Duodenal mucosa (tissue), 2 donors: Measurements from ENCODE around the gene LYRM2.

Experiments
- H3K27ac ChIP-seq: one replicate; pipeline ENCODE4 v1.7.0; 2013; ENCODE audit warnings: low read depth, low read length
- H3K27me3 ChIP-seq, 2 donors: one replicate each; pipeline ENCODE4 v1.7.0; 2013; ENCODE audit warnings: low read length in 2 of 2, control low read depth in 1 of 2; ENCODE audit not compliant: insufficient read depth in 2 of 2, control insufficient read depth in 1 of 2
- H3K36me3 ChIP-seq, 2 donors: one replicate each; pipeline ENCODE4 v1.7.0; 2013; ENCODE audit warnings: low read length in 2 of 2, control low read depth in 1 of 2; ENCODE audit not compliant: insufficient read depth in 2 of 2, control insufficient read depth in 1 of 2
- H3K4me1 ChIP-seq, 2 donors: one replicate each; pipeline ENCODE4 v1.7.0; 2013; ENCODE audit warnings: low read length in 2 of 2, control low read depth in 1 of 2; ENCODE audit not compliant: insufficient read depth in 2 of 2, control insufficient read depth in 1 of 2
- H3K4me3 ChIP-seq, 2 donors: one replicate each; pipeline ENCODE4 v1.7.0; 2013; ENCODE audit warnings: low read length in 2 of 2, low read depth in 1 of 2
- H3K9ac ChIP-seq, 2 donors: one replicate each; pipeline ENCODE4 v1.7.0; 2013; ENCODE audit warnings: low read length in 2 of 2, low read depth in 1 of 2
- H3K9me3 ChIP-seq, 2 donors: one replicate each; pipeline ENCODE4 v1.7.0; 2013; ENCODE audit warnings: low read length in 2 of 2, control low read depth in 1 of 2; ENCODE audit not compliant: control insufficient read depth in 1 of 2

The LYRM2 gene

DNA sequence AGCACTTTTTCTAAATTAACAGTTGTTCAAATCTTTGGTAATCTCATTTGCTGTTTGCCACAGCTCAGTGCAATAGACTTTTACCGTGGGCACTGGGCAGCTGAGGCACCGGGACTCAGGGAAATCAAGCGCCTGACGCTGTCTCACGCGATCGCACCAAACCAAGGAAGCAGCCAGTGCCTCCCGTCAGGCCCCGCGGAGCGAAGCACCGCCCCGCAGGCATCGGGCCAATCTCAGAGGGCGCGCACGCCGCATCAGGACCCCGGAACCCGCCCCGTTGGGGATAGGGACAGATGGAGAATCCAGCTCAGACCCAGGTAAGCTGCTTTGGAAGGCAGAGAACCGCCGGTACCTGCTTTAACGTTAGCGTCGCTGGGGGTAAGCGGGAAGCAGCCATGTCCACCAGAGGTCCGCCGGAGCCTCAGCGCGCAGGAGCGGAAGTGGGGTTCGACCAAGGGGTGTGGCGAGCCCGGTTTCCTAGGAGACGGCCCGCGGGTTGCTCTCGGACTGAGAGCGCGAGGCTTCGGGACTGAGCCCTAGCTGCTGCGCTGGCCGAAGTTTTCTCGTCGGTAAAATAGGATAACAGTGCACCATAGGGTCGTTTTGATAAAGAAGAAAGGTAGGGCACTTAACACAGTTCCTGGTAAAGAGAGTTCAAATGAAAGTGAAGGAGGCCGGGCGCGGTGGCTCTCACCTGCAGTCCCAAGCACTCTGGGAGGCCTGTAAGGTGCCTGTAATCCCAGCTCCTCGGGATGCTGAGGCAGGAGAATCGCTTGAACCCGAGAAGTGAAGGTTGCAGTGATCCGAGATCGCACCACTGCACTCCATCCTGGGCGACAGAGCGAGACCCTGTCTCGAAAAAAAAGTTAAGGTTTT is at the start of gene LYRM2:
Gene LYRM2, minus strand, starts transcription at position 428 of the 876 bp plus-strand sequence. Its CDS starts 31 bp downstream, at position 397.
- Histone ChIP-seq H3K9ac (peak within 1 kb of the TSS; percentile 79 to 82), H3K27me3 (no peaks in the 10 kb centered on the region), H3K4me3 (peak within 1 kb of the TSS; percentile 90 to 96), H3K36me3 (peaks cover 5 to 22% of the 10 kb centered on the region in 2 donors), H3K9me3 (no peaks in the 10 kb centered on the region), H3K27ac (peak within 1 kb of the TSS; percentile 92), H3K4me1 (peaks cover 13 to 16% of the 10 kb centered on the region in 2 donors)

DNA sequence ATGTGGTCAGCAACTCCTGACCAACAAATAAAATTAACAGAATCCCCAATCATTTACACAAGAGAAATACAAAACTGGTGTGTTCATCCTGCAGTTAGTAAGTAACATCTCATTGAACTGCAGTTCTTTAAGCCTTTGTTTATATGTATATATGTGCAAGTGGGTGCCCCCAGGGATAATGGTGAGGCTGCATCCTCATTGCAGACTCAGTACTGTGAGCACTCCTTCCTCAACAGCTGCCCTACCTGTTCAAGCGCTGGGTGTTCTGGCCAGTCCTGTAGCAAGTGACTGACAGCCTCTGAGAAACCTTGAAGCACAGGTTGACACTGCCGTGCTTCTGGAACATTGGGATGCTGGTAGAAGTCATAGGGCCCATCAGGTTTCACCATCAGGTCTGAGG is 49.8 kb upstream of the LYRM2 start:
- no peaks in the 10 kb centered on the region for H3K4me1 ChIP-seq
- no peak overlapping the region for H3K27ac ChIP-seq
- H3K27me3 ChIP-seq = no peaks in the 10 kb centered on the region
- H3K9ac ChIP-seq = no peak overlapping the region
- H3K9me3 ChIP-seq = no peaks in the 10 kb centered on the region
- H3K36me3 ChIP-seq = peaks cover 56 to 88% of the 10 kb centered on the region in 2 donors
- no peak overlapping the region for H3K4me3 ChIP-seq

DNA sequence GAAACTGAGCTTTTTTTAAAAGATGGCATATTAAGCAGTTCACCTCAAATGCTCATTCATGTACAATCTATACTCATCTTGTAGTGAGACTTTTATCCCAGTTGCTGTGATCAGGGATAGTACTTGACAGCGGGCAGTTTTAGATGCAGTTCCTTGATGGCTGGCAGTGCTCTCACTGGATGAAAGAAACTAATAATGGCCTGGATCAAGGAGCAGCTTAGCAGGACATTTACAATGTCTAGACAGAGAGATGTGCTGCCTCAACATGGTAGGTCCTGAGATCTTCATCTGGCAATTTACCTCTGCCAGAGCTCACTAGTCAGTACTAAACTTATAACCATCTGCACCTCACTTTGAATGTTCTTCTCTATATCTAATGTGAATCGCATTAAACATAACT is 46.8 kb upstream of the LYRM2 start:
- no peaks in the 10 kb centered on the region for H3K4me1 ChIP-seq
- H3K36me3 ChIP-seq = peaks cover 54 to 87% of the 10 kb centered on the region in 2 donors

DNA sequence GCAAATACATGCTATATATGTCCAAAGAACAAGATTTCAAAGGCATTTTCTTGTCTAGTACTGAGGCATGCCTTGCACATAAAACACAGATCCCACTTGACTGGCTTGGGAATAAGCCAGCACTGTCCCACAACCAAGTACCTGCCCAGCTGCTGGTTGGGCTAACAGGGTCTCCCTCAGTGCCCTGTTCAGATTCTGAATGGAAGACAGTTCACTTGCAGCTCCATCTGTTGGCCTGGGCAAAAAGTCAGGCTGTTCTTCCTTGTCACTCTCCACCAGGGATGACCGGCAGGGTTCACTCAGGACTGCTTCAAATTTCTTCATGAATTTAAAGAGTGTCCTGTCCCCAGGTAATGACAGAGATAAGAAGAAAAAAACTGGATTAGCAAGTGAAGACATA is 44.4 kb upstream of the LYRM2 start:
- Histone ChIP-seq H3K27me3 (no peaks in the 10 kb centered on the region), H3K4me3 (no peak overlapping the region), H3K27ac (no peak overlapping the region), H3K36me3 (peaks cover 58 to 86% of the 10 kb centered on the region in 2 donors), H3K9me3 (no peaks in the 10 kb centered on the region), H3K4me1 (no peaks in the 10 kb centered on the region), H3K9ac (no peak overlapping the region)

More for the DNA sequence above, 46.8 kb upstream of the LYRM2 start:
- H3K4me3 ChIP-seq = no peak overlapping the region
- H3K27ac ChIP-seq = no peak overlapping the region
- H3K9ac ChIP-seq = no peak overlapping the region
- H3K27me3 ChIP-seq = no peaks in the 10 kb centered on the region
- H3K9me3 ChIP-seq = no peaks in the 10 kb centered on the region

DNA sequence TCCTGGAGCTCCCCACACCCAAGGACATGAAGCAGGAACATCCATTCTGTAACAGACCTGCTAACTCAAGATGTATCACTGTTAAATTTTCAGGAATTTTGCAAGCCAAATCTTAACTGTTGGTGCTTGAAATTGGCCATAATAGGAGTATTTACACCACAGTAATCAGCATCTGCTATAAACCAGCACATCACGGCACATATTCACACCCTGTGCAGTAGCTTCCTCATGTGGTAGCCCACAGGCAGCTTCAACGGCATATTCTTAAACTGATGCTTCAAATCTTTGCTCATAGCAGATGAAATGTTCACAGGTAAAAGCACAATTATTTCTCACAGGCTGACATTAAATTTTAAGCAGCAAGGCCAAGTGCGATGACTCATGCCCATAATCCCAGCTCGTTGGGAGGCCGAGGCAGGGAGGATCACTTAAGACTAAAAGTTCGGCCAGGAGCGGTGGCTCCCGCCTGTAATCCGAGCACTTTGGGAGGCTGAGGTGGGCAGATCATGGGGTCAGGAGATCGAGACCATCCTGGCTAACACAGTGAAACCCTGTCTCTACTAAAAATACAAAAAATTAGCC is 43.5 kb upstream of the LYRM2 start:
- Histone ChIP-seq H3K9ac (no peak overlapping the region), H3K27me3 (no peaks in the 10 kb centered on the region), H3K36me3 (peaks cover 54 to 84% of the 10 kb centered on the region in 2 donors), H3K27ac (no peak overlapping the region), H3K4me1 (no peaks in the 10 kb centered on the region), H3K9me3 (no peaks in the 10 kb centered on the region), H3K4me3 (no peak overlapping the region)

DNA sequence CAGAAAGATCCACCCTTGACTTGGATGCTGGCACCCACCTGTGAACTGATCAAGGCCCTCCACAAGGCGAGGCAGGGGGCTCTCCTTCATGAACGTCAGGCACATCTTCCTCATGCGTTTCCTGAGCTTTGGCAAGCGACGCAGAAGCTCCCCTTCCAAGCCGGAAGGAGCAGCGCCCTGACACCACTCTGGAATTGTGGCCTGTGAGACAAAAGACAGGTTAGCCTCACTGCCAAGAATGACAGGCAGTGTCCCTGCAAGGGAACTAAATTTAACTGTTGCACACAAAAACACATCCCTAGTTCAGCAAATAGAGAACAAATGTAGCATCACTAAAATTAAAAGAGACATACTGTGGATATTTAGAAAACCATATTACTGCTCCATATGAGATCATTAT is 42.0 kb upstream of the LYRM2 start:
- no peaks in the 10 kb centered on the region for H3K27me3 ChIP-seq
- H3K4me3 ChIP-seq = no peak overlapping the region
- no peaks in the 10 kb centered on the region for H3K4me1 ChIP-seq
- H3K36me3 ChIP-seq = peaks cover 54 to 83% of the 10 kb centered on the region in 2 donors
- no peak overlapping the region for H3K27ac ChIP-seq
- H3K9ac ChIP-seq = no peak overlapping the region
- no peaks in the 10 kb centered on the region for H3K9me3 ChIP-seq

GRCh38 chr6:89680150-89680549 is 41.6 kb upstream of the LYRM2 start:
- no peak overlapping the region for H3K4me3 ChIP-seq
- H3K36me3 ChIP-seq = peaks cover 54 to 83% of the 10 kb centered on the region in 2 donors
- H3K9ac ChIP-seq = no peak overlapping the region

DNA sequence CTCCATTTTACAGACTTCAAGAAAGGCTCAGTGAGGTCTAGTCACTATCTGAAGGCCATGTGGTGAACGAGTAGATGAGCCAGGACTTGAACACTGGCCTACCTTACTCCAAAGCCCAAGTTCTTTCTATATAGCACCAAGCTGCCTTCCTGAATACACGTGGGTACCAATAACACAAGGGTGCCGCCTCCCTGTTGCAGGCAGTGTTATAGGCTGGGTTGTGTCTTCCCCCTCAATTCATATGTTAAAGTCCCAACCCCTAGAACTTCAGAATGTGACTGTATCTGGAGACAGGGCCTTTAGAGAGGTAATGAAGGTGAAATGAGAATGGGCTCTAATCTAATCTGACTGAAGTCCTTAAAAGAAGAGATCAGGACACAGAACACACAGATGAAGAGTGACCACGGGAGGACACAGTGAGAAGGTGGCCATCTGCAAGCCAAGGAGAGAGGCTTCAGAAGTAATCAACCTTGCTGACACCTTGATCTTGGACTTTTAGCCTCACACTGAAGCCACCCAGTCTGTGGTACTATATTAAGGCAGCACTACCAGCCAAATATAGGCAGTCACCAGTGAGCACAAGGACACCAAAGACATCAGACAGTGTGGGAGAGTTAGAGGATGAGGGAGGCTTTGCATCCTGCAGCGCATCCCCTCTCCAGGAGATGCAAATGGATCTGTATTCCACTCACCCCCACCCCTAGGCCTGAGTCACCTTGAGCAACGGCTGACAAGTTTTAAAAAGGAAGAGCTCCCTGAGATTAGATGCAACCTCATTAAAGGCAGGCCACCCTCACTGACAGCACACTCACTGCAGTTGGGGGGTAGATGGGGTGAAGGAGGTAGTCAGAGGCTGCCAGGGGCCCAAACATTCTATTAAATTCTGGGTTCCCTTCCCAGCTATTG is 40.9 kb upstream of the LYRM2 start:
- Histone ChIP-seq H3K4me1 (no peaks in the 10 kb centered on the region), H3K4me3 (no peak overlapping the region), H3K27ac (no peak overlapping the region), H3K27me3 (no peaks in the 10 kb centered on the region), H3K36me3 (peaks cover 54 to 83% of the 10 kb centered on the region in 2 donors), H3K9me3 (no peaks in the 10 kb centered on the region), H3K9ac (no peak overlapping the region)

More at GRCh38 chr6:89680150-89680549, 41.6 kb upstream of the LYRM2 start:
- Histone ChIP-seq H3K4me1 (no peaks in the 10 kb centered on the region), H3K9me3 (no peaks in the 10 kb centered on the region), H3K27me3 (no peaks in the 10 kb centered on the region), H3K27ac (no peak overlapping the region)

GRCh38 chr6:89678531-89678930 is 40.0 kb upstream of the LYRM2 start:
- Histone ChIP-seq H3K4me3 (no peak overlapping the region), H3K36me3 (peaks cover 52 to 85% of the 10 kb centered on the region in 2 donors), H3K9ac (no peak overlapping the region), H3K9me3 (no peaks in the 10 kb centered on the region), H3K27me3 (no peaks in the 10 kb centered on the region), H3K4me1 (no peaks in the 10 kb centered on the region), H3K27ac (no peak overlapping the region)
